Left cardiac atrium (tissue), 4 donors: ENCODE data around the gene DOK3. TPM values are rescaled to one million over a fixed set of nuclear protein-coding genes. Genes with fewer than 3 reads are reported as not detected.
"Not testable (repeated sequence)": the region's sequence is repeated elsewhere in the genome, so short reads cannot be mapped to it uniquely, and the experiment has no call there.

Experiments
- ATAC-seq, 2 donors: fragments of 200-7000 bp; cut with Tn5 transposase; one replicate each; pipeline ENCODE4 v1.9.1; 2020; ENCODE audit warnings: mild to moderate bottlenecking in 2 of 2, moderate library complexity in 2 of 2
- DNase-seq: peaks from one replicate; pipeline ENCODE4 v3.0.0-alpha.2; 2020
- intact Hi-C, 2 donors: fragments of 100-400 bp; cut with DNase I; formaldehyde crosslinking; loops; one replicate each; pipeline versions ENCODE4 v1.14.1 to v1.15.1; 2022 to 2023
- total RNA-seq, 2 donors: library from RNA; stranded (reverse); fragmentation: NEBNext Ultra II Directional; extraction: Animal tissue kit (Norgen Biotek cat#: 25700); gene quantifications; one replicate each; pipeline ENCODE4 v1.2.1, GENCODE V29; 2021
- donor health status: DM: no; HTN: yes; CAD: no.
- donor health status: DM: no; HTN: yes; CAD: no; lungs with severe emphysema.
- donor health status: DM: yes; HTN: yes; CAD: no.
- donor health status: Dilated cardiomyopathy.

The DOK3 gene
- total RNA-seq, 2 donors from 2014 or later = 5.3 to 9.0 TPM

GRCh38 chr5:177537389-177538361 is 28.0 kb upstream of the DOK3 start:
- DNase-seq (peak; percentile 53), ATAC-seq (peak; percentile 66 to 76)
- intact Hi-C loops = no loop called here

GRCh38 chr5:177536386-177536785 is 26.8 kb upstream of the DOK3 start:
- no peak for ATAC-seq
- intact Hi-C loops = no loop called here

GRCh38 chr5:177535125-177535524 is 25.5 kb upstream of the DOK3 start:
- intact Hi-C loops = no loop called here
- ATAC-seq (no peak), DNase-seq (no peak)

More at GRCh38 chr5:177536386-177536785, 26.8 kb upstream of the DOK3 start:
- no peak for DNase-seq

GRCh38 chr5:177534433-177534832 is 24.8 kb upstream of the DOK3 start:
- intact Hi-C loops, DNase-seq, ATAC-seq: not testable (repeated sequence)

GRCh38 chr5:177531209-177531940 is 21.7 kb upstream of the DOK3 start:
- intact Hi-C loops = no loop called here
- DNase-seq (no peak), ATAC-seq (no peak)

GRCh38 chr5:177530638-177531037 is 21.0 kb upstream of the DOK3 start:
- intact Hi-C loops = no loop called here
- DNase-seq = no peak
- ATAC-seq = peak; percentile 36 to 54

- intact Hi-C loops = no loop called here
- ATAC-seq (no peak), DNase-seq (no peak)
These were observed 19.9 kb upstream of the DOK3 start for GRCh38 chr5:177529247-177530203.

GRCh38 chr5:177528631-177529030 is 19.0 kb upstream of the DOK3 start:
- intact Hi-C loops = no loop called here

GRCh38 chr5:177527595-177527994 is 18.0 kb upstream of the DOK3 start:
- DNase-seq (no peak), ATAC-seq (no peak)
- intact Hi-C loops = no loop called here

More at GRCh38 chr5:177528631-177529030, 19.0 kb upstream of the DOK3 start:
- DNase-seq = no peak
- ATAC-seq = no peak

GRCh38 chr5:177526791-177527190 is 17.2 kb upstream of the DOK3 start:
- intact Hi-C loops = no loop called here
- DNase-seq (no peak), ATAC-seq (no peak)

- intact Hi-C loops = no loop called here
- no peak for ATAC-seq
- DNase-seq = no peak
These were observed 16.6 kb upstream of the DOK3 start for GRCh38 chr5:177526191-177526590.

GRCh38 chr5:177524941-177525655 is 15.5 kb upstream of the DOK3 start:
- intact Hi-C loops = no loop called here
- DNase-seq = peak; percentile 12
- peak in 1 of 2 donors; percentile 54 for ATAC-seq

GRCh38 chr5:177524539-177524900 is 14.9 kb upstream of the DOK3 start:
- no peak for ATAC-seq
- DNase-seq = peak; percentile 12
- intact Hi-C loops = no loop called here

GRCh38 chr5:177523711-177524538 is 14.3 kb upstream of the DOK3 start:
- ATAC-seq (no peak), DNase-seq (peak; percentile 17)
- intact Hi-C loops = no loop called here

- DNase-seq (peak; percentile 3), ATAC-seq (no peak)
- intact Hi-C loops = no loop called here
These were observed 11.4 kb upstream of the DOK3 start for GRCh38 chr5:177520916-177521513.

- intact Hi-C loops = no loop called here
- DNase-seq = peak; percentile 5
- ATAC-seq = no peak
These were observed 10.6 kb upstream of the DOK3 start for GRCh38 chr5:177520271-177520670.
